Kidney (tissue), 14 donors: ENCODE results near the gene PDZD2. TPM values are rescaled to one million over a fixed set of nuclear protein-coding genes. Genes with fewer than 3 reads are reported as not detected.

Experiments used
- DNase-seq, 5 donors: peaks; one replicate each; pipeline ENCODE4 v3.0.0-alpha.2; 2013 to 2020
- FAIRE-seq: peaks from 2 replicates; lab custom pipeline; 2012; peaks lifted over from hg19 to GRCh38; lab: Jason Lieb, UNC
- H3K27ac ChIP-seq, 2 donors: one replicate each; pipeline ENCODE4 v1.7.0; 2013; ENCODE audit warnings: low read depth in 2 of 2, low read length in 2 of 2, inconsistent platforms in 1 of 2
- H3K27me3 ChIP-seq: one replicate; pipeline ENCODE4 v1.7.1; 2013; ENCODE audit warnings: low read length, inconsistent platforms; ENCODE audit not compliant: control insufficient read depth, insufficient read depth
- H3K36me3 ChIP-seq, 3 donors: one replicate each; pipeline versions ENCODE4 v1.7.0 to v1.7.1; 2013; ENCODE audit warnings: low read length in 3 of 3, control low read depth in 1 of 3, inconsistent platforms in 1 of 3; ENCODE audit not compliant: insufficient read depth in 3 of 3, control insufficient read depth in 2 of 3
- H3K4me1 ChIP-seq, 3 donors: one replicate each; pipeline versions ENCODE4 v1.7.0 to v1.7.1; 2013; ENCODE audit warnings: low read length in 3 of 3, inconsistent platforms in 1 of 3, low read depth in 1 of 3; ENCODE audit not compliant: control insufficient read depth in 2 of 3, insufficient read depth in 2 of 3
- H3K4me3 ChIP-seq, 3 donors: one replicate each; pipeline versions ENCODE4 v1.7.0 to v1.8.1; 2013; ENCODE audit warnings: low read length in 3 of 3, control low read depth in 1 of 3, inconsistent platforms in 1 of 3
- H3K9ac ChIP-seq, 3 donors: one replicate each; pipeline versions ENCODE4 v1.7.0 to v1.7.1; 2013; ENCODE audit warnings: low read length in 3 of 3, control low read depth in 1 of 3, inconsistent platforms in 1 of 3
- H3K9me3 ChIP-seq, 3 donors: one replicate each; pipeline versions ENCODE4 v1.7.0 to v1.7.1; 2013; ENCODE audit warnings: low read length in 3 of 3, control low read depth in 1 of 3, inconsistent platforms in 1 of 3; ENCODE audit not compliant: control insufficient read depth in 2 of 3, insufficient read depth in 1 of 3
- intact Hi-C: fragments of 100-400 bp; cut with DNase I; formaldehyde crosslinking; loops from one replicate; pipeline ENCODE4 v1.11.1; 2022
- polyA plus RNA-seq: library from polyadenylated mRNA; stranded (reverse); fragments of 350-450 nt; fragmentation: Illumina TruSeq; extraction: RNeasy Lipid Tissue Mini Kit (QIAGEN cat#74804); gene quantifications from one replicate; pipeline ENCODE4 v1.2.3, GENCODE V29; 2014; ENCODE audit warnings: low read depth, low replicate concordance; ENCODE audit not compliant: insufficient read depth
- total RNA-seq: library from RNA; stranded (reverse); fragmentation: NEBNext Ultra II Directional; extraction: Animal tissue kit (Norgen Biotek cat#: 25700); gene quantifications from one replicate; pipeline ENCODE4 v1.2.1, GENCODE V29; 2021
- TF ChIP-seq, protein P1 (sequence below): IDR thresholded peaks from 3 replicates; pipeline ENCODE4 v1.5.1; 2012; ENCODE audit warnings: mild to moderate bottlenecking, moderate library complexity, borderline replicate concordance; ENCODE audit not compliant: insufficient read depth; ENCODE audit errors: extremely low read depth
- donor health status: control.
- donor health status: control.
- donor health status: control.
- donor health status: control.
- donor health status: control.
- donor health status: DM: yes; HTN: yes; CAD: no.
- donor health status: Normal renal cell carcinoma (clear cell type).

Gene PDZD2
- total and polyA plus RNA-seq, 2 donors from 2014 or later, result 6.2 to 14.8 TPM

DNA sequence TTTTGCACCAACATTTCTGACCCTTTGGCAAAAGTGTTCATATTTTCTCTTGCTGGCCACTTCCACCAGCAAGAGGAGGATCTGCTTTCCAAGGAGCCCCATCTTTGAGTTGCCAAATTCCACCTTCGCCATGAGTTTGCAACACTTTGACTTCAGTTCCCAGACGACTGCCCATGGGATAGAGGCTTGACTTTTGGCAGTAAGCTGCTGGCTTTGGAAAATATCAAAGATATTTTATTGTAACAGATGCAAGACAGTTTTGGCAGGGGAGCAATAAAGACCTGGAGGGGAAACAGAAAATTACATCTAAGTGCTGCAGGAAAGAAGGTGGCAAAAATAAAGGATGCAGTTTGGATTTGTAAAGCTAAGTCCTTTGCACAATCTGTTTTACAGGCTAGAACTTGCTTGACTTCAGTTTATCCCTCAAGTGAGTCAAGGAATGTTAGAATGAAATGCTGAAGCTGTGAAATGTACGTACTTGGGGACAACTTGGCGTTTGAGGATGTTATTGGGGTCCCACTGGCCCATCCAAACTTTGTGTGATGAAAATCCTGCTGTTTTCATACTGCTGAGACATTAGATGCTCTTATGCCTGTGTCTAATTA, 302.3 kb downstream of the PDZD2 start:
- Histone ChIP-seq H3K36me3 (no peaks in the 10 kb centered on the region), H3K27ac (no peak overlapping the region), H3K27me3 (no peaks in the 10 kb centered on the region), H3K9me3 (no peaks in the 10 kb centered on the region), H3K4me1 (peaks cover 0 to 5% (median 2%) of the 10 kb centered on the region in 3 donors), H3K4me3 (no peak overlapping the region), H3K9ac (no peak overlapping the region)
- intact Hi-C loops, result no loop called here
- FAIRE-seq, result no peak
- TF ChIP-seq, protein P1, sequence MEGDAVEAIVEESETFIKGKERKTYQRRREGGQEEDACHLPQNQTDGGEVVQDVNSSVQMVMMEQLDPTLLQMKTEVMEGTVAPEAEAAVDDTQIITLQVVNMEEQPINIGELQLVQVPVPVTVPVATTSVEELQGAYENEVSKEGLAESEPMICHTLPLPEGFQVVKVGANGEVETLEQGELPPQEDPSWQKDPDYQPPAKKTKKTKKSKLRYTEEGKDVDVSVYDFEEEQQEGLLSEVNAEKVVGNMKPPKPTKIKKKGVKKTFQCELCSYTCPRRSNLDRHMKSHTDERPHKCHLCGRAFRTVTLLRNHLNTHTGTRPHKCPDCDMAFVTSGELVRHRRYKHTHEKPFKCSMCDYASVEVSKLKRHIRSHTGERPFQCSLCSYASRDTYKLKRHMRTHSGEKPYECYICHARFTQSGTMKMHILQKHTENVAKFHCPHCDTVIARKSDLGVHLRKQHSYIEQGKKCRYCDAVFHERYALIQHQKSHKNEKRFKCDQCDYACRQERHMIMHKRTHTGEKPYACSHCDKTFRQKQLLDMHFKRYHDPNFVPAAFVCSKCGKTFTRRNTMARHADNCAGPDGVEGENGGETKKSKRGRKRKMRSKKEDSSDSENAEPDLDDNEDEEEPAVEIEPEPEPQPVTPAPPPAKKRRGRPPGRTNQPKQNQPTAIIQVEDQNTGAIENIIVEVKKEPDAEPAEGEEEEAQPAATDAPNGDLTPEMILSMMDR, result no peak
- no peak for DNase-seq

DNA sequence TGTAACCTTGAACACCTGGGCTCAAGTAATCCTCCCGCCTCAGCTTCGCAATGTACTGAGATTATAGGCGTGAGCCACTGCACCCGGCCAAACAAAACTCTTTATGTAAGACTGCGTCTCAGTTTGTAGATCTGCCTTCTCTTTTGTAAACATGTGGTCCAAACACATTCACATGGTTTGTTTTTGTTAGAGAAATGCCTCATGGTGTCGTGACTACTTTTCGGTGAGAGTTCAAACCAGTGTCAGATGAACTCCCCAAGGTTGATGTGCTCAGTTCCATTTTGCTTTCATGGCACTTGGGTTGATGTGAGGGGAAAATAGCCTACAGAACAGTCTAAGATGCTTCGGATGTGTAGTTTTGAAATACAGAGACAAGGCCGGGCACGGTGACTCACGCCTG, 303.6 kb downstream of the PDZD2 start:
- Histone ChIP-seq H3K4me3 (no peak overlapping the region), H3K9me3 (no peaks in the 10 kb centered on the region), H3K4me1 (peaks cover 0 to 2% (median 0%) of the 10 kb centered on the region in 3 donors), H3K27ac (no peak overlapping the region), H3K36me3 (no peaks in the 10 kb centered on the region), H3K9ac (no peak overlapping the region), H3K27me3 (no peaks in the 10 kb centered on the region)
- no peak for FAIRE-seq
- DNase-seq, result no peak
- TF ChIP-seq, protein P1, result no peak
- intact Hi-C loops, result no loop called here

DNA sequence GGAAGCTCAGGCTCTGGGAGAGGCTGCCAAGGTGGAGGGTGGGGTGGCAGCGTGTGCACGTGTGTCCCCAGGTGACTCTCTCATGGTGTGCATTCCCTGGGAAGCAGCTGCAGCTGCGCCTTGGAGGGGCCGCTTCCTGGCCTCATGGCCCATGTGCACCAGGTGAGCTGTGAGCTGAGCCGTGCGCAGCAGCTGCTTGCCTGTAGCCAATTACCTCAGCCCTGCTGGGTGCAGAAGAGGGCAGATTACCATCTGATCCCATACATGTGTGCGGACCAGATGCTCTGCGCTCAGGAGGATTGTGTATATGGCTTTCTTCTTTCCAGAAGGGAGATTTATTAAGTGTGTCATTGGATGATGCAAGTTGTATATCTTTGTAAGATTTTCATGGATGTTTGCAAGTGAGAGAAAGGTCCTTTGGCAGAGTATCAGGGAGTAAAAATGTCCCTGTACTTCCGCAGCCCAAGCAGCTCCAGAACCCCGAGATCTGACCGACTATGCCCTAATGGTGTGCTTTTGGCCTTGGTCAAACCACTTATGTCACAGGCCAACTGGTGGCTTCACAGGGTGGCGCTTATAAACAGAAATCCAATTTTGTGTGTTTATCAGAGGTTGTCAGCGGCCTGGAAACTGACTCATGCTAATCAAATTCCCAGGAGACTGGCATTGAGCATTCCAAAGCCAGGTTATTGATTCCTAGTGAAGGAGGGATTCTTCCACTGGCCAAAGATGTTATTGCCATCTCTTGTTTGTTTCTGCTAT, 305.9 kb downstream of the PDZD2 start:
- FAIRE-seq (no peak), DNase-seq (peak; percentile 51 to 74 (median 62))
- Histone ChIP-seq H3K9ac (no peak overlapping the region), H3K27me3 (no peaks in the 10 kb centered on the region), H3K9me3 (no peaks in the 10 kb centered on the region), H3K27ac (no peak overlapping the region), H3K4me1 (peaks cover 0 to 2% (median 0%) of the 10 kb centered on the region in 3 donors), H3K4me3 (no peak overlapping the region), H3K36me3 (no peaks in the 10 kb centered on the region)
- intact Hi-C loops, result no loop called here
- TF ChIP-seq, protein P1, result no peak
